GM18499 (cell line): Measurements from ENCODE around the gene AGPAT3.

Source experiments
- ATAC-seq: cut with Tn5 transposase; IDR thresholded peaks from one replicate; pipeline ENCODE4 v1.9.1; 2021; ENCODE audit warnings: moderate number of reproducible peaks; ENCODE audit not compliant: insufficient read depth, unreplicated experiment

The AGPAT3 gene

DNA sequence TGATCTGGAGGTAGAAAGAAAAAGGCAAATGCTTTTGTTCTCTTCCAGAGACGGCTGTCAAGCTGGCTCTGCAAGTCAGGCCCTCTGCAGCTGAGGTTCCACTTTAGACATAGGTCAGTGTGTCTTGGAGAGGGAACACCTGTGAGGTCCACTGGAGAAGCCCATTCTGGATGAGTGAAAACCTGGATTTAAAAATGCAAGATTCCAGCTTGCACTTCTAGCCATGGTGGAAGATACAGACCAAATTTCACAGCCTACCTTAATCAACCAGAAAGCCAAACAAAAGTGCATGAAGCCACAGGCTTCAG, 35.0 kb downstream of the AGPAT3 start:
- no peak for ATAC-seq

DNA sequence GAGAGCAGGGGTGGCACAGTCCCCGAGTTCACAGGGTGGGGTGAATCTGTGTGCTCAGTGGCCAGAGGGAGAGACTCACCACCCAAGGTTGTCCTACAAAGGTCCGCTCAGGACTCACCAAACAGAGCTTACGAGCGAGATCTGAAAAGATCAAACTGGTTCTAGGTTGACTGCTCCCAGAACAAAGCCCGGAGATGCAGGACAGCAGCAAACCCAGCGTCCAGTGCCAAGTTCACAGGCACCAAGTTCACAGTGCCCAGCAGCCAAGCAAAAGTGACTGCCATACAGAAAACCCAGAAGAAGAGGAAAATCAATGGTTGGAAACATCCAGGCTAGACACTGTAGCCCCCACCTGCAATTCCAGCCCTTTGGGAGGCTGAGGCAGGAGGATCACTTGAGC, 35.7 kb downstream of the AGPAT3 start:
- no peak for ATAC-seq

DNA sequence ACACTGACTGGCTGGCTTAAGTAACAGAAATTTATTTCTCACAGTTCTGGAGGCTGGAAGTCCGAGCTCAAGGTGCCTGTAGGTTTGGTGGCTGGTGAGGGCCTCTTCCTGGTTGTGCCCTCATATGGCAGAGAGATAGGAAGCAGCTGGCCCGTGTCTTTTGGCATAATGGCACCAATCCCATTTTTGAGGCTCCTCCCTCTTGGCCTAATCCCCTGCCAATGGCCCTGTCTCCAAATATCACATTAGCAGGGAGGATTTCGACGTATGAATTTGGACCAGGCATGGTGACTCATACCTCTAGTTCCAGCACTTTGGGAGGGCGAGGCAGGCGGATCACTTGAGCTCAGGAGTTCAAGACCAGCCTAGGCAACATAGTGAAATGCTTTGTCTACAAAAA, 37.4 kb downstream of the AGPAT3 start:
- ATAC-seq = no peak

DNA sequence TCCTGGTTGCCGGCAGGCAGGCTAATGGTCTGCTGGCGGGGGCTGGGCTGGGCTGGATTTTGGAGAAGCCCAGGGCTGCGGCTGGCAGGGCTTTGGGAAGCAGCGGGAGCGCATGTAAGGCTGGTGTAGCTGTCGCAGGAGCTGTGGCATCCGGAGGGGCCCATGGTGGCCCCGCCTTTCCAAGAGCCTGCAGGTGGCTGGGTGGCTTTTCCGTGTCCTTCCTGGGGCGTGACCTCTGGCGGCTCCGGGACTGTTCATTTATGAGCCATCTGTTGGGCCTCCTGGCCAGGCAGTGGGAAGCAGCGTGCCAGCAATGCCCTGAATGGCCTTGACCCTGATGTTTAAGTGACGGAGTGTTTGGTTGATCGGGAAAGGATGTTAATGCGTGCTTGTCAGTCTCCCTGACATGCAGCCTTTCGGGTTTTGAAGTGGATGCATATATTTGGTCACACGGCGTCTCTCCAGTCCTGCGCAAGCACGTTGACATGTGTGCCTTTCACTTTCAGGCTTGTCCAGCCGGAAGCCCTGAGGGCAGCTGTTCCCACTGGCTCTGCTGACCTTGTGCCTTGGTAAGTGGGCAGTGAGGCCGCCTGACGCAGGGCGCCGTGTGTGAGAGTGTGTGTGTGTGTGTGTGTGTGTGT, 38.5 kb downstream of the AGPAT3 start:
- ATAC-seq = no peak

DNA sequence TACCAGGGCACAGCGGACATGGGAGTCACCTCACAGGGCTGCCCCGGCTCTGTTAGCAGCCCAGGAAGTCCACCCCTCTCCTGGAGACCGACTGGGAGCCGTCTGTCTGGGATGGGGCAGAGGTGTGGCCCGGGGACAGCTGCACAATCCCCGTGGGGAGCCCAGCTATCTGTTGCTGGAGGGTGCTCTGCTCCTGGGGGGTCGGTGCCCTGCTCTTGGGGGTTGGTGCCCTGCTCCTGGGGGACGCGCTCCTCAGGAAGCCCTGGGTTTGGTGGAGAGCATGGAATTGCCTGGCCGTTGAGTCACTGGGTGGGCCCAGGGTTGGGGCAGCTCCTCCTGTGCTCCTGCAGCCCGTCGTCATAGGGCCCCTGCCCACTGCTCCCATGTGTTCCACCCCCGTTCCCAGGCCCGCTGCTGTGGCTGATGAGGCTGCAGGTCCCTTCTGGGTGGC, 39.3 kb downstream of the AGPAT3 start:
- no peak for ATAC-seq

DNA sequence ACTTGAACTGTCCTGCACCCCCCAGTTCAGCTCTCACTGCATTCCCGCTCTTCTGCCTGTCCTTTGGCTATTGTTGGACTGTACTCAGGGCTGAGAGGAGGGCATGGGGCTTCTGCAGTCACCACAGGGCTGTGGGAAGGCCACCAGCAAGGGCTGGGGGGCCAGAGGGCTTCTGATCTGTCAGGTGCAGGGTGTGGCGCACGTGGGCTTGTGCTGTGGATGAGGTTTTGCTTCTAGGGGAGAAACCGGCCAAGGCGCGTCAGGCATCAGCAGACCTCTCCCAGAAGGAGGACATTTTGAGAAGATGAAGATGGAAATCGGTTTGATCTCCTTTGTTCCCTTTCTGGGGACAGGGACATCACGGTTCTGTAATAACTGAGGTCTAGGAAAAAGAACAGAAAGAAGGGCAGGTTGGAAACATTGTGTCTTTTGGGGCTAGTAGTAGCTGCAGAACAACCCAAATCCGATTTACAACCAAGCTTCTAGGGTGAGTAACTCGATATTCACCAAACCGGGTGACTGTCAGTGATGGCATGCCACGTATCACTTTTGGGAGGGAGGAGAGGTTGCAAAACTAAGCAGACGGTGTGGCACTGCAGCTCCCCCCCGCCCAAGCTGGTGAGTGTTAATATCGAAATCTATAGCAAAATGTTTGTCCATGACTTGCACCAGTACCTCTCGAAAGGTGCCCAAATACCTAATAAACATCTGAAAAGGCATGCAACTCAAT, 40.9 kb downstream of the AGPAT3 start:
- ATAC-seq = no peak

DNA sequence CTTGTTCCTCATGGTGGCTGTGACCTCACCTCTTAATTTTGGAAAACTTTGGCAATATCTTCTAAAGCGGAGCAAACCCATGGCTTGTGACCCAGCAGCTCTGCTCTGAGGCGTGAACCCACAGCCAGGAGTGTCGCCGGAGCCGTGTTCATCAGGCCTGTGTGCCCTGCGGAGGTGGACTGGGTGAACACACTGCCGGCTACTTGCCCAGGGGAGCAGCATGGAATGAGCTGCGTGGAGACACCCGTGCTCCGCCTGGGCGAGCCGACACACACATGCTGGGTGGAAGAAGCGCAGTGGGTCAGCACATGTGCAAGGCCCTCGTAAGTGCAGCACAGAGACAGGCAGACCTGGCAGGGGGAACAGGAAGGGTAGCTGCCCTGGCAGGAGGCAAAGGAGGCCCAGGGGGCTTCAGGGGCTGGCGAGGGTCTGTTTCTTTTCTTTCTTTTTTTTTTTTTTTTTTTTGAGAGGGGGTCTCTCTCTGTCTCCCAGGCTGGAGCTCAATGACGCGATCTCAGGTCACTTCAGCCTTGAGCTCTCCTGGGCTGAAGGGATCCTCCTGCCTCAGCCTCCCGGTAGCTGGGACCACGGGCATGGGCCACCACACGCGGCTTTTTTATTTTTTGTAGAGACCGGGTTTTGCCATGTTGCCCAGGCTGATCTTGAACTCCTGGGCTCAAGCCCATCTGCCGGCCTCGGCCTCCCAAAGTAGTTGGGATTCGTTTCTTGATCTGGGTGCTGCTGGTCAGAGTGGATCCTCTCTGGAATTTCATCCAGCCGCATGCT, 41.8 kb downstream of the AGPAT3 start:
- ATAC-seq = no peak

DNA sequence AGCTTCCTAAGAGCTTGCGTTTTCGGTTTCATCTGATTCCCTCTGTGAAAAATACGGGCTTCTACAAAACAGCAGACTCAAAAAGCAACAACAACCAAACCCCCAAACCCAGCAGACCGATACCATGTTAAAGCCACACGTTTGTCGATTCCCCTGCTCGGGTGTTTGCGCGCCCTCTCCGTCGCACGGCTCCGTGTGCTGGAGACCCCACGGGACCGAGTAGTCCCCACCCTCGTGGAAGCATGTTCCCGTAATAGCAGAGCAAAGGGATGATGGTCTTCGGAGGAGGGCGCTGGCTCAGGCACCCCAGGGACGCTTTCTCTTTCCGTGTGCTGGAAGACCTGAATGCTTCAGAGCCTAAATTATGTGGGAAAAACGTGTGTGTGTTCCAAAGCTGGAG, 42.7 kb downstream of the AGPAT3 start:
- ATAC-seq = no peak

DNA sequence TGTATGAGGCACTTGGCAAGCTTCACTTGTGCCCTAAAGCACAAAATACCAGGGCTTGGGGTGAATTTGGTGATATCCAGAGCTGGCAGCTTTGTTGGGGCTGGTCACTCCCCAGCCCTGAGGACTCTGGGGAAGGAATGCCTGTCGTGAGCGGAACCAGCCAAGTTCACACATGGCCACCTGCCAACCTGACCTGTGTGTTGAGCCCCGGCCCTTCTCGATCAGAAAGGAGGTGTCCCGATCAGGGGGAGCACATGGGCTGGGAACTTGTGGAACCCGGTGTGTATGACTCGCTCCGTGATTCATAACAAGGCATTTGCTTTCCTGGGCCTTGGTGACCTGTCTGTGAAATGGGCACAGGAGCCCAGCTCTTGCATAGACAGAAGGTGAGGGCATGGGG, 43.1 kb downstream of the AGPAT3 start:
- ATAC-seq = no peak

DNA sequence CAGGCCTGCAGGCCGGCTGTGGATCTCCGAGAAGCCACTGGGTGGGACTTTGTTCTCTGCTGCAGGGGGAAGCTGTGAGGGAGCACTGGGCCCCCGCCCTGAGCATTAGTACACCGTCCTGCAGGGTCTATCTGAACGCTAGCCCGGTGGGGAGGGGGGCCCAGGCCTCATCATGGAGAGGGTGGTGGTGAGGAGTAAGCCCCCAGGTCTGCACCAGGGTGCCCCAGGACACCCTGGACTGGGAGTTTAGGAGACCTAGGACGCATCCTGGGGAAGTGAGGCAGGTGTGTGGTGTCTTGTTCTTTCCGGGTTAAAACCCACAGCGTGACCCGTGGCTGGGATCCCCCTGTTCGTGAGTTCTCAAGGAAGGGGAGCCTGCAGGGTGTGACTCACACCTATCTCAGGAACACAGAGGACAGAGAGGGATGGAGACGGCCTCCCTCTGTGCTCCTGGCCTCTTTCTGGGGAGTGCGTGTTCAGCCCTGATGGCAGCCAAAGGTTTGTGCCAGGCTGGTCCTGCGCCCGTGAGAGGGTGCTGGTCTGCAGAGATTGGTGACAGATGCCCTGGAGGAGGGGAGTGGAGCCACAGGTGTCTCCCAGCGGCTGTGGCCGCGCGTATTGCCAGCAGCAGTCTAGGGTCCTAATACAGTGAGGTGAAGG, 44.8 kb downstream of the AGPAT3 start:
- ATAC-seq = no peak

DNA sequence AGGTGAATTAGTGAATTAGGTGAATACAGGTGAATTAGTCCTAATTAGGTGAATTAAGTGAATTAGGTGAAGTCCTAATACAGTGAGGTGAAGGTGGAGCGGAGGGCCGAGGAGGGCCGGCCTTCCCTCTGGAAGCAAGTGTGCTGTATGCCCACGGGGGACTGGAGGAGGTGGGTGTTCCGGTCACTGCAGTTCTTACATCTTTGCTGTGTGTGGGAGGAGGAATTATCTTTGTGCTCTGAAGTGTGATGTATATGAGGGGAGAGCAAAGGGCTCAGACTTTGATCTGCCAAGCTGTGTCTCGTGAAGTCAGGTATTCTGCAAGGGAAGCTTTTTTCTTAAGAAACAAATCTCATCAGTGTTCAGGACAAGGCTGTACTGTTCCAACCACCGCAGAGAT, 45.4 kb downstream of the AGPAT3 start:
- no peak for ATAC-seq

DNA sequence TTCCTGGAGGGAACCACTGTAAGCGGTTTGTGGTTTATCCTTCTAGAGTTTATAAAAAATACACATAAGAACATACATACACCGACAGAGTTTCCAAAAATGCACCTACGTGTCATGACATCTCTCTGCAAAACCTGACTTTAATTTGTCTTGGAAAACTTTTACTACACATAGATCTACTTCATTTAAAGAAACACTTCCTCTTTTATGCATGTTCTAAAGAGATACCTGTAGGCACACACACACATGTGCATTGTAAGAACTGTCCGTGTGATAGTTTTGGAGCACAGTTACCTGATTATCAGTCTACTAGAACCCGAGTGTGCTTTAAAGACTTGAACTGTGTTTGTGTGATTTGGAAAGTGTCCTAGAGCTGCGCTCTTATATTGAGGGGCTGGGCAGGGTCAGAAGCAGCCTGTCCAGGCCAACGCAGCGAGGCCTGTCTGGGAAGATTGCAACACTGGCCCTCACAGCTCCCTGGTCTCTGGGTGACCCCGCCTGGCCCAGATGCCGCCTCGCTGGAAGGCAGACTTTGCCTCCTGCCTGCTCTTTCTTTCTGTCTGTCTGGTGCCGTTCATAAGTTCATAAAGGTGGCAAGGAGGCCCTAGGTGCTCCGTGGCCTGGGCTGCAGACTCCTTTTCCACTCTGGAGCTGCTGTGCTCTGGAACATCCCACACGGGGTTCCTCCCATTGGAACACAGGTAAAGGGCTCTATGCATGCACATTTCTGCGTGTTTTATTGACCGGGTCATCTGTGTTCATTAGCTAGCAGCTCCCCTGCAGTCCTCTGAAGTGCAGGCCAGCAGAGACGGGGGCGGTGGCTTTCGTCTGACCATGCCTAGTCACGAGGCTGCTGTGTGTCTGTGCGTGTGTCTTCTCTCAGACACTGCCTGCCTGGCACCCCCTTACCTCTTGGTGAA, 46.3 kb downstream of the AGPAT3 start:
- no peak for ATAC-seq

DNA sequence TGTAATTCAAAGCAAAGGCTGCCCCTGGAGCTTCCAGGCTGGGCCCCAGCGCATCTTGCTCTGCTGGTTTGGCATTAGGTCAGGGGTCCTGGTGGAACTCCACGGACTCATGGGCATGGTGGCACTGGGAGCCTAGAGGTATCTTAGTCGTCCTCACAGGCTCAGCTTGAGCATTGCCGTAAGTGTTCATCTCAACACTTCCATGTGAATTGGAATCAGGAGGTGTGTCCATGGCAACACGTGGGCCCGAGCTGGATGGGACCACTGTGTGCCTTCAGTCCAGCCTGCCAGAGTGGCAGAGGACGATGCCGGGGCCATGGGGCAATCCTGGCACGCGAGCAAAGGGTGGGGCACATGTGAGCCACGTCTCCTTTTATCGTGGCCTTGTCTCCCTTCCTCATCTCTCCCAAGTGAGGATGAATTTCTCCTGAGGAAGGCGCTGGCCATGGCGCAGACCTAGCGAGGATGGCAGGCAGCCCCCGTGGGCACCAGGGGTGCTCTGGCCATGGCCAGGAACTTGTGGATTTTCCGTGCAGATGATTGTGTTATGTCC, 47.0 kb downstream of the AGPAT3 start:
- ATAC-seq = no peak

DNA sequence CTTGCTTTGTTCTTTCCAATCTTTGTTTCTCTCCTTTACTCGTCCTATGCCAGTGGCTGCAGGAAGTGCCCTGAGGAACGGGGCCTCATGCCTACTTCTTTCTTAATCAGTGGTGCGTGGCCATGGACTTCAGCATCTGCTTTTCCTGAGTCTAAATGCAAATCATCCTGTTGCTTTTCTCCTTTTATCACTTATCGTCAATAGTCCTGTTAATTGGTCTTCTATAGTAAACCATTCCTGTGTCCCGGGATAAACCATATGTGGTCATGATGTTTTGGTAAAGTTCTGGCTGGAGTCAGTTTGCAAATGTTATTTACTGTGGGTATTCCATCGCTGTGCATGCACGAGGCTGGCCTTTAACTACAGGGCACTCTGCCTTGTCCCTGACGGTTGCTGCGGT, 47.5 kb downstream of the AGPAT3 start:
- ATAC-seq = no peak

DNA sequence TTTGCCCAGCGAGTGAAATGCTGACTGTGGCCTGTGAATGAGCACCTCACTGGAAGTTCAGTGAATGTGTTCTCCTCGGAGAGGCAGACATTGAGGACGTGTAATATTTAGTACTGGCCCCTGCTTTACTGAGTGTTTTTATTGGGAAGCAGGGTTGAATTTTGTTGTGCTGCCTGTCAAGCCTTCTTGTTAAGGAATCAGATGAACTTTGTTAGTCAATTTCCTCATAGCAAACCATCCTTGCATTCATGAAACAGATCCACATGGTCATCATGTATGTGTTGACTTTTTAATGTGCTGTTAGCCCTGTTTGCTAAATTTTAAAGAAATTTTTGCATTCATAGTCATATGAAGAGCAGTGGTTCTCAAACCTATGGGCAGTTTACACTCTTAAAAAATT, 47.9 kb downstream of the AGPAT3 start:
- ATAC-seq = no peak

DNA sequence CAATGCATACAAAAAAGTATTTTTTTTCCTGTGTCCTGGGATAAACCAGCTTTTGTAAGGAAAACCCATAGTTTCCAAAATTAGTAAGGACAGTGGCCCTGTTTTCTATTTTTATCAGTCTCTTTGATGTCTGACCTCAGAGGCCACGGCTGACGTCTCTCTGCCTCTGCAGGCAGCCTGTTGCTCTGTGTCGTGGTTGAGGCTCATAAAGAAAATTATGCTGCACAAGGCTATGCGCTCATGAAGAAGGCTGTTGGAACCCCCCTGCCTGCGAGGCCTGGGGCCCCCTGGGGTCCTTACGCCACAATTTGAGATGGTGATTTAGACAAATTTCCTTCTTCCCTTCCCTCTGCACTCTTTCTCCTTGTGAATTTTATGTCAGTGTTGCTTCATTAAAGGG, 48.9 kb downstream of the AGPAT3 start:
- ATAC-seq = no peak

DNA sequence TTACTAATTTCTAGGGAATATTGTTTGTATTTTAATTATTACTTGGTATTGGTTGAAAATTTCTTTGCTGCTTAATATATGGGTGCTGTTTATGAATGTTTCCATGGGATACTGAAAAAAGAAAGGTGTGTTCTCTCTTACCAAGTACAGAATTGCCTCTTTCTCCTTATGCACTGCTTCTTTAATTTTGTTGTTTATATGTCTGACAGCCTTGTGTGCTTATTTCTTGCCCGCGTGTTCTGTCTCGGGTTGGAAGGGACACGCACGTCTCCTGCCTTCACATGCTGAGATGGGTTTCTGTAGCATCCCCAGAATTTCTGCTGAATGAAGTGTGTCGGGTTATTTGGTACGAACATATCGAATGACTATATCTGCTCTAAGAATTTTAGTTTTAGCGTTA, 51.1 kb downstream of the AGPAT3 start:
- ATAC-seq = no peak

DNA sequence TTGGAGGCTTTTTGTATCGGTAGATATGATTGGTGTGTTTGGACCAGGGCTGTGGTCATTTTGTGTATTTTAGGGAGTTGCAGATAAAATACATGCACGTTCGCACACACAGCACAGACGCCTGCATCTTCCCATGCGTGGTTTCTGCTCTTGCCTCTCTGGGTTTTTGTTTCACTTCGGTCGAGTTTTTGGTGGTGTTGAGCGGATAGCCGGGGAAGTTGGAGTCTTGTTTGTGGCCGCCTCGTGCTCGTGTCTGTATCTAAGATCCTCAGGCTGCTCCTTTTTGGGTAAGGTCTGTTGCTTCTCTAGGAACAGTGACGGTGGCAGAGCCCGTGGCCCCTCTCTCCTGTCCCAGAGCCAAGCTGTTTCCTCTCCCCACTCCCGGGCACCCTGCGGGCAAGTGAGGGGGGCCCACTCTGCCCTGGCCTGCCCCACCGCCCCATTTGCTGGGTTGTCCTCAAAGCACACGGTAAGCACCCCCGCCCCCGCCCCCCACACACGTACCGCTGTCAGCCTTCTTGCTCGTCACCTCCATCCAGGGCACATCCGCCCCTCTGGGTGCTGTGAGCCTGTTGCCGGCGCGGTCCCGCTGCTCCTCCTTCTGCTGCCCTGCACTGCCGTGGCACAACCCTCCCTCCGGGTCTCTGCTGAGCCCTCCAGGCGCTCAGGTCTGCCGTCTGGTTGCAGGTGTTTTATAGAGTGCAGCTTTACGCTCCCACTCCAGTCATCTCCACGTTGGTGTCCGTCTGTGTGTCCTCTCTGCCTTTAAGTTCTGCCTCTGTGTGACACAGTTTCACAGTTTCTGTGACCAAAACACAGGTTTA, 51.9 kb downstream of the AGPAT3 start:
- no peak for ATAC-seq
